PC-3 (cell line): Measurements from ENCODE around the gene ABCC3. TPM values are rescaled to one million over a fixed set of nuclear protein-coding genes. Genes with fewer than 3 reads are reported as not detected.

Source experiments
- ATAC-seq: fragments of 200-7000 bp; cut with Tn5 transposase; 2 replicates; pipeline ENCODE4 v1.9.1; 2020; ENCODE audit warnings: mild to moderate bottlenecking, moderate library complexity
- BruUV-seq: library from RNA; stranded (reverse); fragments of 400-500 nt; replicated peaks from 2 replicates; lab custom pipeline; 2021; lab: Mats Ljungman, UMichigan
- CTCF ChIA-PET: fragments of 300-600 bp; sonication (Branson Sonifier 250); formaldehyde crosslinking; loops from one replicate; lab custom pipeline; 2022; ENCODE audit warnings: antibody characterized with exemption; lab: Charles Lee
- POLR2A ChIA-PET: fragments of 300-600 bp; sonication (Branson Sonifier 250); formaldehyde crosslinking; loops from one replicate; lab custom pipeline; 2022; ENCODE audit warnings: antibody characterized with exemption; ENCODE audit not compliant: unreplicated experiment; lab: Charles Lee
- DNase-seq: peaks from one replicate; pipeline ENCODE4 v3.0.0-alpha.2; 2015
- H2AFZ ChIP-seq: fragments of 300-600 bp; sonication (generic); 2 replicates; pipeline ENCODE4 v1.6.0; 2016; ENCODE audit warnings: antibody characterized with exemption, low read length
- H3F3A ChIP-seq: fragments of 300-600 bp; sonication (generic); one replicate; pipeline ENCODE4 v1.6.0; 2017; ENCODE audit warnings: antibody characterized with exemption, low read length, control low read depth, mild to moderate bottlenecking; ENCODE audit not compliant: unreplicated experiment
- H3K27ac ChIP-seq: fragments of 300-600 bp; sonication (generic); 2 replicates; pipeline ENCODE4 v1.5.1; 2016; ENCODE audit warnings: mild to moderate bottlenecking, low read length
- H3K27me3 ChIP-seq: fragments of 300-600 bp; sonication (generic); 2 replicates; pipeline ENCODE4 v1.6.1; 2016; ENCODE audit warnings: low read length, mixed read lengths
- H3K36me3 ChIP-seq: fragments of 300-600 bp; sonication (generic); 2 replicates; pipeline ENCODE4 v1.6.1; 2016; ENCODE audit warnings: low read depth, mixed run types, low read length, mixed read lengths
- H3K4me1 ChIP-seq: fragments of 300-600 bp; sonication (generic); 2 replicates; pipeline ENCODE4 v1.5.1; 2016; ENCODE audit warnings: low read length; ENCODE audit not compliant: insufficient read depth
- H3K4me2 ChIP-seq: fragments of 300-600 bp; sonication (generic); 2 replicates; pipeline ENCODE4 v1.6.0; 2016; ENCODE audit warnings: low read length
- H3K4me3 ChIP-seq: fragments of 300-600 bp; sonication (generic); 2 replicates; pipeline ENCODE4 v1.5.1; 2016; ENCODE audit warnings: mild to moderate bottlenecking, low read length, mixed read lengths
- H3K79me2 ChIP-seq: fragments of 300-600 bp; sonication (generic); 2 replicates; pipeline ENCODE4 v1.6.1; 2017; ENCODE audit warnings: low read length, mixed read lengths
- H3K9ac ChIP-seq: fragments of 300-600 bp; sonication (generic); 2 replicates; pipeline ENCODE4 v1.6.0; 2016; ENCODE audit warnings: mild to moderate bottlenecking, low read length
- H3K9me2 ChIP-seq: fragments of 300-600 bp; sonication (generic); replicated peaks from 2 replicates; pipeline ENCODE4 v1.6.1; 2016; ENCODE audit warnings: mixed run types, low read length, mixed read lengths
- H3K9me3 ChIP-seq: fragments of 300-600 bp; sonication (generic); 2 replicates; pipeline ENCODE4 v1.6.1; 2016; ENCODE audit warnings: low read length, mixed read lengths
- H4K20me1 ChIP-seq: fragments of 300-600 bp; sonication (generic); 2 replicates; pipeline ENCODE4 v1.6.1; 2016; ENCODE audit warnings: low read length, mixed read lengths
- CTCF ChIP-seq: fragments of 300-600 bp; sonication (generic); conservative IDR thresholded peaks from 2 replicates; pipeline ENCODE4 v1.5.1; 2017; ENCODE audit warnings: antibody characterized with exemption, low read depth, mild to moderate bottlenecking, low read length
- EZH2 ChIP-seq: fragments of 300-600 bp; sonication (generic); IDR thresholded peaks from one replicate; pipeline ENCODE4 v1.6.1; 2017; ENCODE audit warnings: antibody characterized with exemption, mild to moderate bottlenecking, low read length; ENCODE audit not compliant: unreplicated experiment
- EZH2phosphoT487 ChIP-seq: fragments of 300-600 bp; sonication (generic); IDR thresholded peaks from 2 replicates; pipeline ENCODE4 v1.6.1; 2018; ENCODE audit warnings: mild to moderate bottlenecking, antibody characterized with exemption, low read length, borderline replicate concordance
- intact Hi-C: fragments of 100-400 bp; cut with micrococcal nuclease; formaldehyde crosslinking; loops from 2 replicates; pipeline ENCODE4 v1.9.0; 2023
- total RNA-seq: library from RNA; depleted of rRNA; stranded (reverse); fragments of >200 nt; gene quantifications from 2 replicates; pipeline ENCODE4 v1.2.3, GENCODE V29; 2014

The ABCC3 gene
- total RNA-seq, 1 experiment from 2014 or later, result 50.2 TPM

DNA sequence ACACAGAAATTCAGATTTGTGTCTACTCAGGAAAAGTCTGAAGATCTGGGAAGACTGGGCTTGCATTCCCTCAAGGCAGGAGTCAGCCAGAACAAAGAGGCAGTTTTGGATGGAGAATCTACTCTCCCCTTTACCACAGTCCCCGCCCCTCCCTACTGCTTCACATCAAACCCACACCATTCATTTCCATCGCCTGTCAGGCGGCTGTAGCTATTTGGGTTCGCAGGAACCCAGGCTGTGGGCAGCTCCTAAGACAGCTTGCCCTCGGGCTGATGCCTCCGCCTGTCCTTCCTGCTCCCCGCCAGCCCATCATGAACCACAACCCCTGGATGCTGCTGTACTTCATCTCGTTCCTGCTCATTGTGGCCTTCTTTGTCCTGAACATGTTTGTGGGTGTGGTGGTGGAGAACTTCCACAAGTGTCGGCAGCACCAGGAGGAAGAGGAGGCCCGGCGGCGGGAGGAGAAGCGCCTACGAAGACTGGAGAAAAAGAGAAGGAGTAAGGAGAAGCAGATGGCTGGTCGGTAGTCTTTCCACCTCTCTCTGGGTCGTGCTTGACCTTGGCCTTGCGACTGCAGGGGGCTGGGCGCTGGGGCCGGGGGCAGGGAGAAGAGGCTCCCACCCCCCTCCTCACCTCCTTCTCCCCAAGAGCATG lies 27.0 kb upstream of the ABCC3 start:
- Histone ChIP-seq H3K79me2 (no peaks in the 10 kb centered on the region), H4K20me1 (no peaks in the 10 kb centered on the region), H3K27me3 (no peaks in the 10 kb centered on the region), H3K9me3 (no peaks in the 10 kb centered on the region), H3K9ac (no peak overlapping the region), H3K4me2 (no peak overlapping the region), H3K27ac (no peak overlapping the region), H3K4me1 (no peaks in the 10 kb centered on the region), H3K36me3 (no peaks in the 10 kb centered on the region), H3F3A (no peaks in the 10 kb centered on the region), H3K4me3 (no peak overlapping the region), H3K9me2 (no peaks in the 10 kb centered on the region), H2AFZ (no peak overlapping the region)
- POLR2A ChIA-PET, result no interaction called here
- CTCF ChIA-PET, result no interaction called here
- intact Hi-C loops, result no loop called here
- no TSS peak for BruUV-seq
- TF ChIP-seq EZH2phosphoT487, result no peak
- no peak for TF ChIP-seq CTCF
- no peak for TF ChIP-seq EZH2
- ATAC-seq (no peak), DNase-seq (no peak)

- Histone ChIP-seq H3K4me1 (no peaks in the 10 kb centered on the region), H3K9me3 (no peaks in the 10 kb centered on the region), H3K36me3 (no peaks in the 10 kb centered on the region), H2AFZ (no peak overlapping the region), H3K9ac (no peak overlapping the region), H3K4me2 (no peak overlapping the region), H4K20me1 (no peaks in the 10 kb centered on the region), H3K9me2 (no peaks in the 10 kb centered on the region), H3K79me2 (no peaks in the 10 kb centered on the region), H3F3A (no peaks in the 10 kb centered on the region), H3K27ac (no peak overlapping the region), H3K4me3 (no peak overlapping the region), H3K27me3 (no peaks in the 10 kb centered on the region)
- no TSS peak for BruUV-seq
- CTCF ChIA-PET, result interaction anchor here (0.5 kb wide), 1 partner anchor 20 kb away, joined by 3 read pairs; no protein-coding TSS in a partner anchor
- TF ChIP-seq EZH2, result no peak
- TF ChIP-seq EZH2phosphoT487, result no peak
- no peak for TF ChIP-seq CTCF
- intact Hi-C loops, result no loop called here
- DNase-seq, result no peak
- POLR2A ChIA-PET, result no interaction called here
- no peak for ATAC-seq
These were observed 25.8 kb upstream of the ABCC3 start for GRCh38 chr17:50608700-50609379.
